GM13976 (cell line): ENCODE measurements around the gene SLC19A1.

Experiments
- DNase-seq: peaks from one replicate; pipeline ENCODE4 v3.0.0; 2012; ENCODE audit warnings: low spot score
- in situ Hi-C: fragments of 300-500 bp; cut with MboI; formaldehyde crosslinking; loops from one replicate; pipeline ENCODE4 v1.12.0; 2022; ENCODE audit warnings: low sequenced_read_pairs, mixed read lengths, inconsistent platforms; ENCODE audit not compliant: unreplicated experiment
- TF ChIP-seq, protein P1 (sequence below): IDR thresholded peaks from 2 replicates; pipeline ENCODE4 v1.5.1; 2012; ENCODE audit warnings: borderline replicate concordance, mild to moderate bottlenecking; ENCODE audit not compliant: insufficient read depth; ENCODE audit errors: extremely low read depth, missing control alignments, control extremely low read depth

Gene SLC19A1

DNA sequence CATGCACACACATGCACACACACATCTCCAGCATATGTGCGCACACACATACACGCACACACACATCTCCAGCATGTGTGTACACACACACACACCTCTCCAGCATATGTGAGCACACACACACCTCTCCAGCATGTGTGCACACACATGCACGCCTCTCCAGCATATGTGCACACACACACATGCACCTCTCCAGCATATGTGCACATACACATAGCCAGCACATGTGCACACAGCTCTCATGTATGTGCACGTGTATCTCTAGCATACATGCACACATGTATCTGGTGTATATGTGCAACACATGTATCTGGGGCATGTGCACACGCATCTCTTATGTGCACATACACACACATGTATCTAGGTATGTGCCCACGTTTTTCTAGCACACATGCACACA lies 57.9 kb downstream of the SLC19A1 start:
- in situ Hi-C loops, result no loop called here
- no peak for DNase-seq
- TF ChIP-seq, protein P1, sequence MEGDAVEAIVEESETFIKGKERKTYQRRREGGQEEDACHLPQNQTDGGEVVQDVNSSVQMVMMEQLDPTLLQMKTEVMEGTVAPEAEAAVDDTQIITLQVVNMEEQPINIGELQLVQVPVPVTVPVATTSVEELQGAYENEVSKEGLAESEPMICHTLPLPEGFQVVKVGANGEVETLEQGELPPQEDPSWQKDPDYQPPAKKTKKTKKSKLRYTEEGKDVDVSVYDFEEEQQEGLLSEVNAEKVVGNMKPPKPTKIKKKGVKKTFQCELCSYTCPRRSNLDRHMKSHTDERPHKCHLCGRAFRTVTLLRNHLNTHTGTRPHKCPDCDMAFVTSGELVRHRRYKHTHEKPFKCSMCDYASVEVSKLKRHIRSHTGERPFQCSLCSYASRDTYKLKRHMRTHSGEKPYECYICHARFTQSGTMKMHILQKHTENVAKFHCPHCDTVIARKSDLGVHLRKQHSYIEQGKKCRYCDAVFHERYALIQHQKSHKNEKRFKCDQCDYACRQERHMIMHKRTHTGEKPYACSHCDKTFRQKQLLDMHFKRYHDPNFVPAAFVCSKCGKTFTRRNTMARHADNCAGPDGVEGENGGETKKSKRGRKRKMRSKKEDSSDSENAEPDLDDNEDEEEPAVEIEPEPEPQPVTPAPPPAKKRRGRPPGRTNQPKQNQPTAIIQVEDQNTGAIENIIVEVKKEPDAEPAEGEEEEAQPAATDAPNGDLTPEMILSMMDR, result no peak

DNA sequence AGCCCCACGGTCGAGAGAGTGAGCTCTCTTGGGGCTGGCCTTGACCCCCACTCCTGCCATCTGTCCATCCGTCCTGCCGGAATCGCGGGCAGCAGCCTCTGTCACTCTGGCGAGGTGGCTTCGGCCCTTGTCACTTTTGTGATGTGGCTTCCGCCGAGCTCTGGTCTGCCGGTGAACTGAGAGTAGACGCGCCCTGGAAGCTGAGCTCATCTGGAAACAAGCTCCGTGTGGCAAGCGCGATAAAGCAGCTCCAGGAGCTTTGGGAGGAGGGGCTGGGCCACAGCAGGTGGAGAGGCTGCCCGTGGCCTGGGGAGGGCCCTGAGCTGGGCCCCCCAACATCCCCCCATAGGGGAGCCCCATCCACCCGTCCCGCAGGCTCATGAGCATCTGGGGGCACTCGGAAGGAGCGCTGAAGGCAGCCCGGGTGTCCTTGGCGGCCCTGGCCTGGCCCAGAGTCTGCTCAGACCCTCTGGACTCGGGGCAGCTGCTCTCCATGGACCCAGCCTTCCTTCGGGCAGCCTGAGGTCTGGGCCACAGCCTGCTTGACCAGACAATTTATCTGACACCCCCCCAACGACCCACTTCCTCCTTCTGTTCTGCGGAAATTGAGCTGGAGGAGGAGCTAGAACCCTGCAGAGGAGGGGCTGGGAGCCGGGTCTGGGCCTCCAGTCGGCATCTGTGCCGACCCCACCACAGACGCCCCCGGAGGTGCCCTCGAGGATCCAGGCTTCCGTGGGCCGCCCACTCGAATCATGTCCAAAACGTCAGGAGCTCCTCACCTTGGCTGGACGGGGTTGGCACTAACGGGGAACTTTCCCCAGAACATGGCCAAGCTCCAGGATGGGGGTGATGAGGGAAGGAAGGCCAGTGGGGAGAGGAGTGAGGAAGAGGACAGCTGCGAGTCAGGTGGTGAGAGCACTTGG lies 59.1 kb downstream of the SLC19A1 start:
- in situ Hi-C loops, result no loop called here
- DNase-seq, result no peak
- TF ChIP-seq, protein P1, result no peak

DNA sequence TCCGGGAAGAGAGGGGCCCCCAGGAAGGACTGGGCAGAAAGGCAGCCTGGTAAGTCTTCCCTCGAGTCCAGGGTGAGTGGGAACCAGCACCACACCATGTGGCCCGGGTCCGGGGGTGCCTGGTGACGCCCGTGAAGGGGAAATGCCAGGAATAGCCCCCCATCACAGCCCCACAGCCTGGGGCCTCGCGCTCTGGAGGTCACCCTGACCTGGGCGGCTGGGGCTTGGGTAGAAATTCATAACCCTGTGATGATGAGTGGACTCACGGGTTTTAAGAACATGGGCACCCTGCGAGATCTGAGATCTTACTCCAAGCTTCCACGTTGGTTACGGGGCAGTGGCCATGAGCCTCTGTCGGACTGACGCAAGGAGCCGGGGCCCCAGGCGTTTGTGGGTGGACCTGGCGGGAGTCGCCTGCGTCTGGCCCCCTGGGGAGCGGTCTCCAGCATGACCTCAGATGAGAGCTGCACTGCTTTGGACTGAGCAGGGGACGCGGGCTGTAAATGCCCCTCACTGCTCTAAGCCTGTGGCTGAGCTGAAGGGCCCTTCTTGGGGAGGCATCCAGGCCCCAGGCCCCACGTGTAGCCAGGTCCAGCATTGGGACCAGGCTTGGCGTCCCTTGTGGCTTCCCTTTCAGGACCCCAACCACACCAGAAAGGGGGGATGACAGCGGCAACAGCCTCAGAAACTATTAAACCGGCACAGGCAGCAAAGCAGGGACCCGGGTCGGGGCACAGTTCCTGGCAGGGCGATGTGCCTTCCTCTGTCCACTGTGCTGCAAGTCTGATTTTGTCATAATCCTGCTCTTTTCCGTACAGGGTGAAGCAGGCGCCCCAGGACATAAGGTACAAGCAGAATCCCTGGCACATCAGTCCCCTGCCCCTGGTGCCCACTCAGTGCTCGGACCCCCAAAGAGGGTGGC lies 60.0 kb downstream of the SLC19A1 start:
- no peak for DNase-seq
- in situ Hi-C loops, result no loop called here
- TF ChIP-seq, protein P1, result no peak

DNA sequence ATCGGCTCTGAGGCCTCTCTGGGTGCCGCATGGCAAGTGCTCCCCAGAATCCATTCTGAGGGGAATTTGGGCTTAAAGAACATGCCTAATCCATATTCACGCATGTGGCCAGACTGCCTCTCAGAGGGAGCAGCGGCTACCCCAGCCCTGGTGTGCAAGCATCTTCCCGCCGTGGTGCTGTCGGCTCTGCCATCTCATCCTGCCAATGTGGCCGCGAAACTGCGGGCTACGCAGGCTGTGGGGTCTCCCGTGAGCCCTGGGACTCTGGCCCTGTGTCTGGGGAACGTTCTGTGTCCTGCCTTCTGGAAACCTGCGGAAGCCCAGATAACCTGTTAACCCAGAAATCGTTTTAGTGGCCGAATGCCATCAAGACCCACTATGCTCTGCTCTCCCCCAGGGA lies 60.7 kb downstream of the SLC19A1 start:
- TF ChIP-seq, protein P1, result no peak
- in situ Hi-C loops, result no loop called here
- no peak for DNase-seq

DNA sequence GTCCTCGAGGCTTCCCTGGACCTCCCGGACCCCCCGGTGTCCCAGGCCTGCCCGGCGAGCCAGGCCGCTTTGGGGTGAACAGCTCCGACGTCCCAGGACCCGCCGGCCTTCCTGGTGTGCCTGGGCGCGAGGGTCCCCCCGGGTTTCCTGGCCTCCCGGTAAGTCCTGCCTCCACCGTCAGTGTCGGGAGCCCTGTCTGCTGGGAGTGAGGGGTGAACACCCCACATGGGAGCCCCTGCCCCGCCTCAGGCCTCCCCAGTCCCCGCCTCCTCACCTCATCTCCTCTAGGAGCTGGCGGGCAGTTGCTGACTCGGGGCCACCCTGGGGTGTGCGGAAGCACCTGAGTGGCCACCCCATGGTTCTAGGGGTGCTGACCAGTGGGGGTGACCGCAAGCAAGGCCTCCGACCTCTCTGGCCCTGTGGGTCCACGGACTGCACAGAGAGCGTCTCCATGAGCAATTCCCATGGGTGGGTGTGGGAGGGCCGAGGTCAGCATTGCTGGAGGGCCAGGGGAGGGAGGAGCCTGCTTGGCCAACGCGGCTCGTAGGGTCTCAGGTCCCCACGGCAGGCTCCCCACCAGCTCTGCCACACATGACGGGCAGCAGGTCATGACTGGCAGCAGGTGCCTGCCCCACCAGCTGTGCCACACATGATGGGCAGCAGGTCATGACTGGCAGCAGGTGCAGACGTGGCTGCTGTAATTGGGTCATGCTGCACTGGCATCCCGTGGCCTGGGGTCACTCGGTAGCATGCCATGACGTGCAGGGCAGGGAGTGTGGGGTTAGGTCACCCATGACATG lies 61.3 kb downstream of the SLC19A1 start:
- DNase-seq, result no peak
- in situ Hi-C loops, result no loop called here
- TF ChIP-seq, protein P1, result no peak
